NCI-H2029 treated with DMSO at 0.1 percent for 48 hours (cell line): ENCODE results near the gene HMSD.

Experiments
- DNase-seq: peaks from one replicate; lab custom pipeline; 2025; lab: John Stamatoyannopoulos, UW

Gene HMSD

GRCh38 chr18:63994783-63995399 lies 45.8 kb downstream of the HMSD start:
- DNase-seq: no peak

DNA sequence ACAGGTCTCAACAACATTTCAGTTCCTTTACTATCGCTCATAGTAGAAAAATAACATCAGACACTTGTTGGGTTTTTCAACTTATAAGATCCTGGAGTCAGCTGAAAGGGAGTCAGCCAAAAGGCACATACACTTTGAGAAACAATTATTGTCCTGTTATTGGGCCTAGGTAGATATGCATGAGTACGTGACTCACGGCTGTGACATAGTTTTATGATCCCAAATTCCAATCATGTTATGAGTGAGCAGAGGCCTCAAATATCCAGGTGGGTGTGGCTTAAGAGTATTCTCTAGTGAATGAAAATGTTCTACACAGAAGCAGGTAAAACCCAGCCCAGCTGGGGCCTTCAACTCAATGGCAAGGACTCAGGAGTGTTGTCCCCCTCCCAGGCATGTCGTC lies 47.9 kb downstream of the HMSD start:
- no peak for DNase-seq

DNA sequence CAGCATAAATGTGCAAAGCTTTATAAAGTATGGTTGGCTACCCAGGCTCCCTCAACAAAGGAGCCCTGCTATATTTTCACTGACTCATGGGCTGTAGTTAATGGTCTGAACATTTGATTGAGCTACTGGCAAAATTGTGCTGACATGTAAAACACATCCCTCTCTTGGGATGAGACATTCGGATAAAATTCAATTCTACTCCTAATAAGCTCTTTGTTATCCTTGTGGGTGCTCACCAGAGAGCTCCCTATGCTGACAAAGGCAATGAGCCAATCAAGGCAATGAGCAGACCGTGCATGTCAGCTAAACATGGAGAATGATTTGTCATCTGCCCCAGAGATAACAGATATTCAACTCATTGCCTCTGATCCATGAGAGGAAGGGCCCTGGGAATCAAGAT lies 48.5 kb downstream of the HMSD start:
- DNase-seq: no peak

- DNase-seq: no peak
Observed at GRCh38 chr18:63999871-64000270, 50.8 kb downstream of the HMSD start.

DNA sequence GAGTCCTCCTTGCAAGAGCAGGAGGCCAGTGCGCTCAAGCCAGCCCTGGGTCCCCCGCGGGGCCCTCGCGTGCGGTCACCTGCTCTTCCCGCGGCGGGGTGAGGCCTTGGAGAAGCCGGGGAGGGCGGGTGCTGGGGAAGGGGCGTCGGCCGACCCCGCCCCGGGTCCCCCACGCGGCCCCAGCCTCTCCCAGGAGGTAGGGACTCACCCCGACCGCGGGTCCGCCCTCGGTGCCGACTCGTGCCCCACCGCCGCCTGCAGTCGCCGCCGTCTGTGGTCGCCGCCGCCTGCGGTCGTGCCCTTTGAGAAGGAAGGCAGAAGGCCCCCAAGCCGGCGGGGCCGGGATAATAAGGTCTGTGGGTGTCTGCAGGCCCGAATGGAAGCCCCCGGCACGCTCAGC lies 53.5 kb downstream of the HMSD start:
- no peak for DNase-seq

GRCh38 chr18:64009305-64009704 lies 60.2 kb downstream of the HMSD start:
- DNase-seq: no peak
